SK-N-DZ (cell line): ENCODE data around the gene CRB2.

Experiments
- DNase-seq: peaks from one replicate; pipeline ENCODE4 v3.0.0-alpha.2; 2015; ENCODE audit warnings: low spot score

CRB2 gene

DNA sequence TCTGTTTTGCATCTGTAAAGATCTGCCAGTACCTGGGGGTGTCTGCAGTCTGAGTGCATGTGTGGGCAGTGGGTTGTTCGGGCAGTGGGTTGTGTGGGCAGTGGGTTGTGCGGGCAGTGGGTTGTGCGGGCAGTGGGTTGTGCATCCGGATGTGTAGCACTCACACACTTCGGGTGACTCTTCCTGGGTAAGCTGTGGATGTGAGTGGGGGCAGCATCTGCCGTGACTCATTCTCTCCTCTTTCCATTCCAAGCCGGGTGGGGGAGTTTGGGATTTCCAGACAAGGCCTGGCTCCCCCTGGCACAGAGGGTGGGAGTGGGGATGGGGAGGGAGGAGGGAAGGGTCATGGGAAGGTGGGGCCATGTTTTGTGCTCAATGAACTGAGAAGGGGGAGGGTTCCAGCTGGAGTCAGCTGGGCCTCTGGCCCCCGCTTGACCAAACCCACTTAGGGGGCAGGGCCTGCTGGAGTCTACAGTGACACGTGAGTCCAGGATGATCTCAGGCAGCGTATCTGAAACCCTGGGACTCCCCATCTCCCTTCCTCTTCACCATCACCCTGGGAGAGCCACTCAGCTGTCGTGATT is 8.3 kb downstream of the CRB2 start:
- DNase-seq = no peak

DNA sequence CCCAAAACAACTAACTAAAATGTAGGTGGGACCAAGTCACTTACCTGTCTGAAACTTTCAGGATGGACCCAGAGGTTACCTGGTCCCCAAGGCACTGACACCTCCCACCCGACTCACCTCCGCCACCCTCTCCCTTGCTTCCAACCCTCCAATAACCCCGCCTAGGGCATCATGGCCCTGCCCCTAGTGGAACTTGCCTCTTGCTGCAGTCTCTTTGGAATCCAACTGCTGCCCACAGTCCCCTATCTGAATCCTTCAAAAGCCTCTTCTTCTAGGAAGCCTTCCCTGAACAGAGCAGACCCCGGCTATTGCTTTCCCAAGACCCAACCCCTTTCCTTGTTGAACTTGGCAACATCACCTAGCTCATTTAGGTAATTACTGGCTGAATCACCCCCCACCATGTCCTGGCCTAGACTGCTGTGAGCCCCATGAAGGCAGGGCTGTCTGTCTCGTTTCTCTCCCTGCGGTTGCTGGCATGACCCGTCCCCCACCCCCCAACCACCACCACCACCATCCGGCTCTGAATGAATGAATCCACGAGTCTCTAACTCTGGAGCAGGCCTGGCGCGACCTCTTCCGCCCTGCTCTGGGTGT is 9.4 kb downstream of the CRB2 start:
- no peak for DNase-seq

DNA sequence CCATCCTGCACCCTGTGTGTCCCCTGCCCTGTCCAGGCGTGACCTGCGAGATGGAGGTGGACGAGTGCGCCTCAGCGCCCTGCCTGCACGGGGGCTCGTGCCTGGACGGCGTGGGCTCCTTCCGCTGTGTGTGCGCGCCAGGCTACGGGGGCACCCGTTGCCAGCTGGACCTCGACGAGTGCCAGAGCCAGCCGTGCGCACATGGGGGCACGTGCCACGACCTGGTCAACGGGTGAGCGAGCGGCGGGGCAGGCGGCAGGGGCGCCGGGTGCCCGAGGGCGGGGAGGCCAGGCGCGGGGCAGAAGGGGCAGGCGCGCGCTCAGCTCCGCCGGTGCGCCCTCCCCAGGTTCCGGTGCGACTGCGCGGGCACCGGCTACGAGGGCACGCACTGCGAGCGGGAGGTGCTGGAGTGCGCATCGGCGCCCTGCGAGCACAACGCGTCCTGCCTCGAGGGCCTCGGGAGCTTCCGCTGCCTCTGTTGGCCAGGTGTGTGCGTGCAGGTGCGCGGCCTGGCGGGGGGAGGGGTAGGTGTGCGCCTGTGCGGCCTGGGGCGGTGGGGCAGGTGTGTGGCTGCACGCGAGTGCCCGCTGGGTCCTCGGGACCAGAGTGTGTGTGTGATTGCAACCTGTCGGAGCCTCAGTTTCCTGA is 10.0 kb downstream of the CRB2 start:
- DNase-seq = no peak

DNA sequence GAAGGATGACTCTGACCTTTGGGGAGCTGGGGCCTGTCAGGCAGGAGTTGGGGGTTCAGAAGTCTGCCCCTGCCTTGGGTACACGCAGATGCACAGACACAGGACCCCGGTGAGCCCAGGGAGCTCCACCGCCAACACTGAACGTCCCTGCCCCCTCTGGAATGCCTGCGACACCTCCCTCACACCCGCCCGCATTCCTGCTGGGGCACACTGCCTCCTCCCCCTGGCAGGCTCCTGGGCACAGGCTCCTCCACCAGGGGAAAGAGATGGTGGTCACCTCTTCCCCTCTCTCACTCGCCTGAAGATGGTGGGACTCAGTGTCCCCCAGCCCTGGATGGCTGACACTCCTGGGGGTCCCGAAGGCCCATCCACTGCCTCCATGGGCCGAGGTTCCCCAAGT is 12.0 kb downstream of the CRB2 start:
- no peak for DNase-seq

DNA sequence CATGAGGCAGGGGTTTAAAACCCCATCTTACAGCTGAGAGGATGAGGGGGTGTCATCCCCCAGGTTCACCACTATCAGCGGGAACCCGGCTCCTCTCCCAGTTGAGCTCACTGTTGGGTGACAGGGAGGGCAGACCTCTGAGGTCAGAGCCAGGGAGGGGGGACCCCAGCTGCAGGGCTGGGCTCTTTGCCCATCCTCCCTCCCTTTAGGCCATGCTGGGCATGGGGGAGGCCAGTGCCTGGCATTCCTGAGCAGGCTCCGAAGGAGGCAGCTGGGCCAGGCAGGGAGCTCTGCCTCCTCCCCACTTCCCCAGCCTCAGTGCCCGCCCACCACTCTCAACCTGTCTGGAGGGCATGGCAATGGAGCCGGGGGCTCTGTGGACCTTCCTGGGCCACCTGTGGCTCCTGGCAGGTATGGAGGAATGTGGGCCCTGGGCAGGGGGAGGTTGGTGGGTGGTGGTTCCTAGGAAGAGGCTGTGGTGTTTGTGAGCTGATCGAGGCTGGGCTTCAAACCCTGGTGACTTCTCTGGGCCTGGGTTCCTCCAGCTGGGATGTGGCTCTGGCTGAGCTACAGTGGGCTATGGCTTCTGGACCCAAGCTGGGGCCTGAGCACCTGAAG is 12.6 kb downstream of the CRB2 start:
- DNase-seq = no peak

DNA sequence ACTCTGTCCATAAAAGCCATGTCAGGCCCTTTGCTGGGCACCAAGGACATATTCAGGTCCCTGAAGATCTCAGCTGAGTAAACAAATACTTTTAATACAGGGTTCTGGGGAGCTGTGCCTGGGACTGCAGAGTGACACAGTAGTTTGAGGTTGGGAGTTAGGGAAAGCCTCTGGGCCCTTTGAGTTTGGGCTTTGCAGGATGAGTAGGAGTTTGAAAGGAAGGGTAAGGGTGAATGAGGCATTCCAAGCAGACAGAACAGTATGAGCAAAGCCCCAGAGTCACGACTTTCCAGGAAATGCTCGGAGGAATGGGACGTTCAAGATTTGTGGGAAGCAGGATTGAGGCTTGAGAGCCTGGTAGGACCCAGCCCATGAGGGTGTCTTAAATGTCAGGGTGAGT is 13.3 kb downstream of the CRB2 start:
- no peak for DNase-seq

DNA sequence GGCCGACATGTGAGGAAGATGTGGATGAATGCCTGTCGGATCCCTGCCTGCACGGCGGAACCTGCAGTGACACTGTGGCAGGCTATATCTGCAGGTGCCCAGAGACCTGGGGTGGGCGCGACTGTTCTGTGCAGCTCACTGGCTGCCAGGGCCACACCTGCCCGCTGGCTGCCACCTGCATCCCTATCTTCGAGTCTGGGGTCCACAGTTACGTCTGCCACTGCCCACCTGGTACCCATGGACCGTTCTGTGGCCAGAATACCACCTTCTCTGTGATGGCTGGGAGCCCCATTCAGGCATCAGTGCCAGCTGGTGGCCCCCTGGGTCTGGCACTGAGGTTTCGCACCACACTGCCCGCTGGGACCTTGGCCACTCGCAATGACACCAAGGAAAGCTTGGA is 14.1 kb downstream of the CRB2 start:
- no peak for DNase-seq

DNA sequence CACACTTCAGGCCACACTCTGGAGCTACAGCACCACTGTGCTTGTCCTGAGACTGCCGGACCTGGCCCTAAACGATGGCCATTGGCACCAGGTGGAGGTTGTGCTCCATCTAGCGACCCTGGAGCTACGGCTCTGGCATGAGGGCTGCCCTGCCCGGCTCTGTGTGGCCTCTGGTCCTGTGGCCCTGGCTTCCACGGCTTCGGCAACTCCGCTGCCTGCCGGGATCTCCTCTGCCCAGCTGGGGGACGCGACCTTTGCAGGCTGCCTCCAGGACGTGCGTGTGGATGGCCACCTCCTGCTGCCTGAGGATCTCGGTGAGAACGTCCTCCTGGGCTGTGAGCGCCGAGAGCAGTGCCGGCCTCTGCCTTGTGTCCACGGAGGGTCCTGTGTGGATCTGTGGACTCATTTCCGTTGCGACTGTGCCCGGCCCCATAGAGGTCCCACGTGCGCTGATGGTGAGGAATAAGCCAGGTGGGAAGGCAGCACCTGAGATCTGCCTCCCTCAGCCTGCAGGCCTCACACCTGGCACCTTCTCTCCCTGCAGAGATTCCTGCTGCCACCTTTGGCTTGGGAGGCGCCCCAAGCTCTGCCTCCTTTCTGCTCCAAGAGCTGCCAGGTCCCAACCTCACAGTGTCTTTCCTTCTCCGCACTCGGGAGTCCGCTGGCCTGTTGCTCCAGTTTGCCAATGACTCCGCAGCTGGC is 14.7 kb downstream of the CRB2 start:
- DNase-seq = no peak

DNA sequence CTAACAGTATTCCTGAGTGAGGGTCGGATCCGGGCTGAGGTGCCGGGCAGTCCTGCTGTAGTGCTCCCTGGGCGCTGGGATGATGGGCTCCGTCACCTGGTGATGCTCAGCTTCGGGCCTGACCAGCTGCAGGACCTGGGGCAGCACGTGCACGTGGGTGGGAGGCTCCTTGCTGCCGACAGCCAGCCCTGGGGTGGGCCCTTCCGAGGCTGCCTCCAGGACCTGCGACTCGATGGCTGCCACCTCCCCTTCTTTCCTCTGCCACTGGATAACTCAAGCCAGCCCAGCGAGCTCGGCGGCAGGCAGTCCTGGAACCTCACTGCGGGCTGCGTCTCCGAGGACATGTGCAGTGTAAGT is 15.2 kb downstream of the CRB2 start:
- DNase-seq = no peak

DNA sequence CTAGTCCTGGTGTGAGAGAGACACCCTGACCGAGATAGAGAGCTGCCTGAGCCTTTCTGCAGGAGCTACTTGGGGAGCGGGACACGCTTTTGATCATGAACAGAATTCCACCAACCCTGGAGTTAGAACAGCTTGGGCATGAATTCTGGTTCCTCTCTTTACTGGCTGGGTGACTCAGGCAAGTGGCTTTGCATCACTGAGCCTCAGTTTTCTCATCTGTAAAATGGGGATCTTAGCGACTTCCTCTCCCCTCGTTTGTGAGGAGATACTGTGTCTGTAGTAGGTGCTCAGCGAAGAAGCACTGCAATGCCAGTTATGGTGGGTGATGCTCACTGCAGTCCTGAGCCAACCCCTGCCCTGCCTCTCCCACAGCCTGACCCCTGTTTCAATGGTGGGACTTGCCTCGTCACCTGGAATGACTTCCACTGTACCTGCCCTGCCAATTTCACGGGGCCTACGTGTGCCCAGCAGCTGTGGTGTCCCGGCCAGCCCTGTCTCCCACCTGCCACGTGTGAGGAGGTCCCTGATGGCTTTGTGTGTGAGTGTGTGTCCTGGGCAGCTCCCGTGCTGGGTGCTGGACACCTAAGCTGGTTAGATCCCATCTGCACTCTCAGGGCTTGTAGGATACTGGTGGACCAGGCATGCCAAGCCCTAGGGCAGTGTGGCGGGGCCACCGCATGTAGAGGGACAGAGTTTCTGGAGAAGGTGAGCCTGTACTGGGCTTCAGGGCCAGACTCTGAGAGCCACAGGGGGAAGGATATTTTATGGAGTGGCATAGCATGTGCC is 16.0 kb downstream of the CRB2 start:
- no peak for DNase-seq

DNA sequence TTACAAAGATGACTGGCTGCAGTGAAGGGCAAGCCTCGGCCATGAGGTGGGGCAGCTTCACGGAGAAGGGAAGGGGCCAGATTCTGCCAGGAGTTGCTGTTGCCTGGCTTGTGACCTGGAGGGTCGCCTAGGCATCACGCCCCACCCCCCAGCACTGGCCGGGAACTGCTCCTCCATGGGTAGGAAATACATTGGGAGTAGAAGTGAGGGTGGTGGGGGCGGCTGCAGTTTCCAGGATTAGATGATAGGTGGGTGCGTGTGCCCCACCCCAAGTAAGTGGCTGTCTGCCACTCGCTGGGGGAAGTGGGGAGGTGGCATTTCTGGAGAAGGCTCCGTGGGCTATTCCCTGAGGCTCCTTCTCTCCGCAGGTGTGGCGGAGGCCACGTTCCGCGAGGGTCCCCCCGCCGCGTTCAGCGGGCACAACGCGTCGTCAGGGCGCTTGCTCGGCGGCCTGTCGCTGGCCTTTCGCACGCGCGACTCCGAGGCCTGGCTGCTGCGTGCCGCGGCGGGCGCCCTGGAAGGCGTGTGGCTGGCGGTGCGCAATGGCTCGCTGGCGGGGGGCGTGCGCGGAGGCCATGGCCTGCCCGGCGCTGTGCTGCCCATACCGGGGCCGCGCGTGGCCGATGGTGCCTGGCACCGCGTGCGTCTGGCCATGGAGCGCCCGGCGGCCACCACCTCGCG is 16.9 kb downstream of the CRB2 start:
- DNase-seq = no peak

DNA sequence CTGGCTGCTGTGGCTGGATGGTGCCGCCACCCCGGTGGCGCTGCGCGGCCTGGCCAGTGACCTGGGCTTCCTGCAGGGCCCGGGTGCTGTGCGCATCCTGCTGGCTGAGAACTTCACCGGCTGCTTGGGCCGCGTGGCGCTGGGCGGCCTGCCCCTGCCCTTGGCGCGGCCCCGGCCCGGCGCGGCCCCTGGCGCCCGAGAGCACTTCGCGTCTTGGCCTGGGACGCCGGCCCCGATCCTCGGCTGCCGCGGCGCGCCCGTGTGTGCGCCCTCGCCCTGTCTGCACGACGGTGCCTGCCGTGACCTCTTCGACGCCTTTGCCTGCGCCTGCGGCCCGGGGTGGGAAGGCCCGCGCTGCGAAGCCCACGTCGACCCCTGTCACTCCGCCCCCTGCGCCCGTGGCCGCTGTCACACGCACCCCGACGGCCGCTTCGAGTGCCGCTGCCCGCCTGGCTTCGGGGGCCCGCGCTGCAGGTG is 17.5 kb downstream of the CRB2 start:
- DNase-seq = no peak

DNA sequence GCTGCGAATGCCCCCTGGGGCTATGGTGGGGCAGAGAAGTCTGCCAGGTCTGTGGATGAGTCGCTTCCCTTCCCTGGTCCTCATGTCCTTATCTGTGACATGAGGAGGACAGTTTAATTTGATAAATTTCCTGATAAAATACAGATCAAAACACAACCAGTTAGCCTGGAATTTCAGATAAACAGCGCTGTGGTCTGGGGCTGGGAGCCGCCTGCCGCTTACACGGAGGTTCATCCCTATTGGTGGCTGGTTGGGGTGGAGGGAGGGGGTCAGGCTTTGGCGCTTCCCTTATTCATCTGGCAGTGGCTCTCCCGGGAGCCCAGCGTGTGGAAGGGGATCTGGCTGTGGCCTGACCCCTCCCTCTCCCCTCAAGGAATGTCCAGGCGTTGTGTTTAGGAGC is 17.9 kb downstream of the CRB2 start:
- peak; percentile 87 for DNase-seq

DNA sequence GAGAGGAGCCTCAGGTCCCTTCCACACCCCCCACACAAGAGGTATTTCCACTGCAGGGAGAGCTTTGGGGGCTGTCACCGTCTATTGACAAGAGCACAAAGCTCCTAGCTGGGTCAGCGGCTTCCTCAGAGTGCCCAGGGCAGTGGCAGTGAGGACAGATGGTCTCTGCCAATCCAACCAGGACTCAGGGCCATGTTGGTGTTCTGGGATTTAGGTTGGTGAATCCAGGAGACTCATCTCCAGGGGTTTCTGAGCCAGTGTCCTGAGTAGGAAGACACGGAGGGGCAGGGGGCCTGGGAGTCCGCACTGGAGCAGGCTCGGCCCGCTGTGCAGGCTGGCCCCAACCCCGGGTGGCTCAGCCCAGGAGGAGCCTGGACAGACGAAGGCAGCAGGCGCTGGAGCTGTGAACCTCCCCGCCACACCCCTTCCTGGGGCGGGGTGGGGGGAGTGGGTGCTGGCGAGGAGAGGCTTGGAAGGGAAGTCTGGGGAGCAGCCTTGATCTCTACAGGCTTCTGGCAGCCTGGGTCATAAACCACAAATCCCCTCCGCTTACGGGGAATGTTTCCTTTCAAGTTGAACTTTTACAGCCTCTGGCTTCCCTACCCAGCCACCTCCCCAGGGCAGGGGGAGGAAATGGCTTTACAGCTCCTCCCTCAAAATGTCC is 19.6 kb downstream of the CRB2 start:
- no peak for DNase-seq

DNA sequence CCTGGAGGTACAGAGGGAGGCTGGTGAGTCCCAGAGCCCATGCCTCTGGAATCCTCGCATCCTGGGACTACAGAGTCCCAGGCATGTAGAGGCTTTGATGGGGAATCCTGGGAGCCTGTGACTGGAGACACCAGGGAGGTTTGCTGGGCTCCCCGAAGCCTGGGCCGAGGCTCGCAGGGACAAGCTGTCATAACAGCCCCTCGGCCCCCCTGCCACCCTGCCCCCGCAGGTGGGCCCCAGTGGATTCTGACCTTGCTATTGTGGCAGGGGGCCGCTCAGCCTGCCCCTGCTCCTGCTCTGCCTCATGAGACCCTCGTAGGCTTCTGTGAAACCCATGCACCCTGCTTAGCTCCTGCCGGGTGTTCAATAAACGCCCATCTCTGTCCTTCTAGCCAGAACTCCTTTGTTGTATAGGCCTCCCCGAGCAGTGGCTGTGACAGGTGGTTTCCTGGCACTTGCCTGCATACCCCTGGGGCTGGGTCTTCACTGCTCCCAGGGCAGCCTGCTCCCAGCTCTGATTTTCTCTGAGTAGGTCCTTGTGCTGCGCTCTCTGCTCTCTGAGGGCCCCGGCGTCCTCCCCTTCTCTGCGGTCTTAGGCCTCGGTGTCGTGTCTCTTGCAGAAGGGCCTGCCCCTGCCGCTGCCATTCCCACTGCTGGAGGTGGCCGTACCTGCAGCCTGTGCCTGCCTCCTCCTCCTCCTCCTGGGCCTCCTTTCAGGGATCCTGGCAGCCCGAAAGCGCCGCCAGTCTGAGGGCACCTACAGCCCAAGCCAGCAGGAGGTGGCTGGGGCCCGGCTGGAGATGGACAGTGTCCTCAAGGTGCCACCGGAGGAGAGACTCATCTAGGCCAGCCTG is 20.4 kb downstream of the CRB2 start:
- no peak for DNase-seq

DNA sequence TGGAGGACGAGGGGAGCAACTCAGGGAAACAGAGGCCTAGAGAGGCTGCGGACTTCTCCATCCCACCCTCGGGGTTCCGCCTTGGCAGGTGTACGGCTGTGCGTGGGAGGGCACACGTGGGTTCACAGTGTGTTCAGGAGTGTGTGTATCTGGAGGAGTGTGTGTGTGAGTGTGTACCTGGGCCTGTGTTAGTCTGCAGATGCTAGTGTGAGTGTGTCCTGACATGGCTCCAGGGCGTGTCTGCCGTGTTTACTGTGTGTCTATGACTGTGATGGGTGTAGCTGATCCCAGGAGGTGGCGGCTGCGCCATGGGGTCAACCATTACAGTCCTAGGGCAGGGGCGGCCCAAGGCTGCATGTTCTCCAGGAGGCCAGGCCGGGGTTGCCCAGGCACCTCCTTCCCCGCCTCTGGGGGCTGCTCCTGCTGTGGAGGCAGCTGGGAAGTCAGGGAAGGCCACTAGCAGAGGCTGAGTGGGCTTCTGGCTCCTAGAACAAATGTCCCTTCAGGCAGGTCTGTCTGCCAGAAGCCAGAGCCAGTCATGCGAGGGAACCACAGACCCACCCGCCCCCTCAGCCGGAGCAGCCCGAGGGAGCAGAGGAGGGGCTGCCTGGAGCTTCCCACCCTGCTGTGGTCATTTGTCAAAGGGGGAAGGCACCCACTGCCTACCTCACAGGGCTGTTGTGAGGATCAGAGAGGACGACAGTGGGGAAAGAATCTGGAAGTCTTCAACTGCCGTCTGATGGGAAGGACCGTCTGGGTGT is 21.4 kb downstream of the CRB2 start:
- peak; percentile 73 for DNase-seq

DNA sequence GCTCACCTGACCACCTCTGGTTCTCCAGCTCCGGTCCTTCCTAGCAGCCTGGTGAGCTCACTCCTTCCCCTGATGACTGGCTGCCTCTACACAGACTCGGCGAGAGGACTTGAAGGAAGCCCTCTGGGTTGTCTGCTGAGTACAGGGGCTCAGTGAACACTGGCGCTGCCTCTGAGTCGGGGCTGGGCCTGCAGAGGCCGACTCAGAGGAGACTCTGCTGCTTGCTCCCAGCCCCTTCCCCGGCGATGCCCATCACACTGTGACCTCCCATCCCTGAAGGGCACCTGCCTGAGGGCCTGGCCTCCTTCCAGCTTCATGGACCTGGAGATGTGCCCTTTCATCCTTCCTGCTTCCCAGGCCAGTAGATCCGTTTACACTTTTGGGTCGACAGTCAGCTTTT is 22.0 kb downstream of the CRB2 start:
- DNase-seq = no peak

DNA sequence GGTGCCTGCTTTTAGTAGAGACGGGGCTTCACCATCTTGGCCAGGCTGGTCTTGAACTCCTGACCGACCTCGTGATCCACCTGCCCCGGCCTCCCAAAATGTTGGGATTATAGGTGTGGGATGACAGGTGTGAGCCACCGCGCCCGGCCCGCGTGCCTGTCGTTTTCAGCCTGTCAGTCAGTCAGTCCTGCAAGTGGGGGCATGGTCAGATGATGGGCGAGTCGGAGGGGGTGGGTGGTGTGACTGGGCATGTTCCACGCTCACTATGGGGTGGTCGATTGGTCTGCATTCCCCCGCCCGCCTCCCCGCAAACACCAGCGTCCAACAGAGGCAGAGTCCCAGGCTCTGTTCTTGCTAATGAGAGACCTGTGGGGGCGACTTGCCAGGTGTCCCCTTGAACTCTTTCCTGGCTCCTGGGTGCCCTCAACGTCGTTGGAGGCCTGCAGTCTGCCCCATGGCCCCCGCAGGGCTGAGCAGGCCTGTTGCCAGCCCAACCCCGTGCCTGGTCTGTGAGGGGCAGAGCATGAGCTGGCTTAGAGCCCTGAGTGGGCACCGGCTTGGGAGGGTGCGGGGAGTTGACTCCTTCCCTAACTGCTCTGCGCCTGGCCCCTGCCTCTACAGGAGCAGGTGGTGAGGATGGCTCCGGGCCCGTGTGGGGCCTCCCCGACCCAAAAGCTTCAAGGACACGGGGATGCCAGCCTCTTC is 23.1 kb downstream of the CRB2 start:
- no peak for DNase-seq
